GM23338 (cell line): ENCODE results near the gene OSBPL1A.

Experiments used
- EZH2 ChIP-seq: fragments of 200-600 bp; sonication (generic); IDR thresholded peaks from one replicate; pipeline ENCODE4 v1.8.0; 2017; ENCODE audit warnings: antibody characterized with exemption, mild to moderate bottlenecking, low read depth; ENCODE audit not compliant: unreplicated experiment
- EZH2phosphoT487 ChIP-seq: fragments of 200-600 bp; sonication (generic); IDR thresholded peaks from one replicate; pipeline ENCODE4 v1.8.1; 2018; ENCODE audit warnings: antibody characterized with exemption; ENCODE audit not compliant: unreplicated experiment
- JUNB ChIP-seq: IDR thresholded peaks from one replicate; pipeline ENCODE4 v1.6.1; 2016; ENCODE audit warnings: antibody characterized with exemption; ENCODE audit not compliant: unreplicated experiment
- NANOG ChIP-seq: IDR thresholded peaks from 2 replicates; pipeline ENCODE4 v1.6.1; 2016; ENCODE audit warnings: antibody characterized with exemption, borderline replicate concordance
- POLR2AphosphoS5 ChIP-seq: IDR thresholded peaks from 2 replicates; pipeline ENCODE4 v1.6.1; 2016; ENCODE audit warnings: antibody characterized with exemption, low read depth
- TF ChIP-seq, protein P1 (sequence below), 2 experiments: fragments of 200-600 bp in 1 of 2; sonication (generic) in 1 of 2; conservative IDR thresholded peaks; 2 replicates each; pipeline versions ENCODE4 v1.5.1 to v1.6.1; 2016 to 2017; ENCODE audit warnings: antibody characterized with exemption in 2 of 2, low read depth in 2 of 2, mild to moderate bottlenecking in 2 of 2, moderate library complexity in 1 of 2
- TF ChIP-seq, protein P2 (sequence below): IDR thresholded peaks from 2 replicates; pipeline ENCODE4 v1.6.1; 2016; ENCODE audit warnings: antibody characterized with exemption

DNA sequence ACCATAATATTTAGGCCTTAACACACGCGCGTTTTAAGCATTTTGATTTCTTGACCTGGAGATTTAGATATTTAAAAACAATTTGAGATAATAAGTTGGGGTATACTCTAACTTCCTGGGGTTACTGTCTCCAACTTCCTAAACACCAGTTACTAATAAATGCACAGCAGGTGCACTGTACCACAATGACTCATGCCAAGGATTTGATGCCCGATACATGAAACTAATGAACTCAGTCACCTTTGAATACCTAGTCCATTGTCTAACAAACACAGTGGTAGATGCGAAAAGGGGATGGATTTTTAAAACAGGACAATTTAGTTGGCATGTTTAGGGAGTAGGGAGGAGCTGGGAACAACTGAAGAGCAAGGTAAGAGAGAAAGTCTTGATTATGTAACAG lies 237.5 kb downstream of the OSBPL1A start:
- TF ChIP-seq NANOG, result no peak
- TF ChIP-seq, protein P1, sequence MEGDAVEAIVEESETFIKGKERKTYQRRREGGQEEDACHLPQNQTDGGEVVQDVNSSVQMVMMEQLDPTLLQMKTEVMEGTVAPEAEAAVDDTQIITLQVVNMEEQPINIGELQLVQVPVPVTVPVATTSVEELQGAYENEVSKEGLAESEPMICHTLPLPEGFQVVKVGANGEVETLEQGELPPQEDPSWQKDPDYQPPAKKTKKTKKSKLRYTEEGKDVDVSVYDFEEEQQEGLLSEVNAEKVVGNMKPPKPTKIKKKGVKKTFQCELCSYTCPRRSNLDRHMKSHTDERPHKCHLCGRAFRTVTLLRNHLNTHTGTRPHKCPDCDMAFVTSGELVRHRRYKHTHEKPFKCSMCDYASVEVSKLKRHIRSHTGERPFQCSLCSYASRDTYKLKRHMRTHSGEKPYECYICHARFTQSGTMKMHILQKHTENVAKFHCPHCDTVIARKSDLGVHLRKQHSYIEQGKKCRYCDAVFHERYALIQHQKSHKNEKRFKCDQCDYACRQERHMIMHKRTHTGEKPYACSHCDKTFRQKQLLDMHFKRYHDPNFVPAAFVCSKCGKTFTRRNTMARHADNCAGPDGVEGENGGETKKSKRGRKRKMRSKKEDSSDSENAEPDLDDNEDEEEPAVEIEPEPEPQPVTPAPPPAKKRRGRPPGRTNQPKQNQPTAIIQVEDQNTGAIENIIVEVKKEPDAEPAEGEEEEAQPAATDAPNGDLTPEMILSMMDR (conservative IDR thresholded peaks at IDR 0.05; ENCODE audit: low read depth in 2 of 2), result no peak
- no peak for TF ChIP-seq EZH2phosphoT487
- no peak for TF ChIP-seq EZH2
- no peak for TF ChIP-seq POLR2AphosphoS5
- TF ChIP-seq JUNB, result no peak
- TF ChIP-seq, protein P2, sequence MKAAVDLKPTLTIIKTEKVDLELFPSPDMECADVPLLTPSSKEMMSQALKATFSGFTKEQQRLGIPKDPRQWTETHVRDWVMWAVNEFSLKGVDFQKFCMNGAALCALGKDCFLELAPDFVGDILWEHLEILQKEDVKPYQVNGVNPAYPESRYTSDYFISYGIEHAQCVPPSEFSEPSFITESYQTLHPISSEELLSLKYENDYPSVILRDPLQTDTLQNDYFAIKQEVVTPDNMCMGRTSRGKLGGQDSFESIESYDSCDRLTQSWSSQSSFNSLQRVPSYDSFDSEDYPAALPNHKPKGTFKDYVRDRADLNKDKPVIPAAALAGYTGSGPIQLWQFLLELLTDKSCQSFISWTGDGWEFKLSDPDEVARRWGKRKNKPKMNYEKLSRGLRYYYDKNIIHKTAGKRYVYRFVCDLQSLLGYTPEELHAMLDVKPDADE, result no peak
